ENCODE results near the gene RAB7B. TPM values are rescaled to one million over a fixed set of nuclear protein-coding genes. Genes with fewer than 3 reads are reported as not detected.
"Not testable (repeated sequence)": the region's sequence is repeated elsewhere in the genome, so short reads cannot be mapped to it uniquely, and the experiment has no call there.

RAB7B gene, protein sequence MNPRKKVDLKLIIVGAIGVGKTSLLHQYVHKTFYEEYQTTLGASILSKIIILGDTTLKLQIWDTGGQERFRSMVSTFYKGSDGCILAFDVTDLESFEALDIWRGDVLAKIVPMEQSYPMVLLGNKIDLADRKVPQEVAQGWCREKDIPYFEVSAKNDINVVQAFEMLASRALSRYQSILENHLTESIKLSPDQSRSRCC
- total RNA-seq = 10 to 100 TPM in 2 of 4 donors, 1 to 10 TPM in 2; 3.2 to 62.0 (median 16.6) TPM

DNA sequence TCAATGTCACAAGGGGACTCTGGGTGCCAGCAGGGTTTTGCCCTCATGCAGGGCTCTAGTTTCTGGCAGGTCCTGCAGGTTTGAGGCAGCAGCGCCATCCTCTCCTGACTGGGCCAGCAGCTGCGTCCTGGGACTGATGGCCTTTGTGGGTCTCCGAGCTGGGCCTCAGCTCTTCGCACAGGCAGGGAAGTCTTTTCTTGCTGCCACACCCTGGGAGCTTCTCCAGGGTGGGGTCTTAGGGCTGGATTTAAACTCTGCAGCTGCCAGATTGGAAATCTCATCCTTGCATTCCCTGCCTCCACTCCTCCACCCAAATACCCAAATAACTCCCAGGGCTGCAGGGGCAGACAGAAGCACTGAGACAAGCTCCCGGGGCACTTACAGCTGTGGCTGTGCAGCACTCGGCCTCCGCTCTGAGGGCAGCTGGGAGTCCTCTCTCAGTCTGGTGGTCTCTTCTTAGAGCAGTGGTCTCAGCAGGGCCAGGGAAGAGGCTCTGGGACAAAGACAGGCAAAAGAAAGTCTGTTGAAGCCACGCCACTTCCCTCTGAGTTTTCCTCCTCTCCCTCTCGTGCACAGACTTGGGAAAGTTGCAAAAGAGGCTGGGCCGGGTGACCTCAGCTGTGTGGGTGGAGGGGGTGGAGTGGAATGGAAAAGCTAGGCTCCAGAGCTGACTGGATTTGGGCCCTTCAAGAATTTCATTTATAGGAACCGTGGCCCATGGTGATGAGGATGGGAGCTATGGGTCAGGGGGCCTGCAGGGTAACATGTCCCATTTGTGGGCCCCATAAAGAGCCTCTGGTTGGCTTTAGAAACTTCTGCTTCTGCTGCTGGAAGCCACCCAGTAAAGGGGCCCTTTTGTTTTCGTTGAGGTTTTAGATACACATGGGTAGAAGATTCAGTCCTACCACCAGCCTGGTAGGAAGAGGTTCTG, at the start of gene RAB7B:
Gene RAB7B (minus strand): TSS at position 525 of the 931 bp plus-strand sequence. CDS start 9,260 bp downstream, outside the sequence.
- DNase-seq (ENCODE audit: low spot score) (peak; percentile 73), ATAC-seq (ENCODE audit: low FRiP score) (peak; percentile 64)
- TF ChIP-seq, protein P1, sequence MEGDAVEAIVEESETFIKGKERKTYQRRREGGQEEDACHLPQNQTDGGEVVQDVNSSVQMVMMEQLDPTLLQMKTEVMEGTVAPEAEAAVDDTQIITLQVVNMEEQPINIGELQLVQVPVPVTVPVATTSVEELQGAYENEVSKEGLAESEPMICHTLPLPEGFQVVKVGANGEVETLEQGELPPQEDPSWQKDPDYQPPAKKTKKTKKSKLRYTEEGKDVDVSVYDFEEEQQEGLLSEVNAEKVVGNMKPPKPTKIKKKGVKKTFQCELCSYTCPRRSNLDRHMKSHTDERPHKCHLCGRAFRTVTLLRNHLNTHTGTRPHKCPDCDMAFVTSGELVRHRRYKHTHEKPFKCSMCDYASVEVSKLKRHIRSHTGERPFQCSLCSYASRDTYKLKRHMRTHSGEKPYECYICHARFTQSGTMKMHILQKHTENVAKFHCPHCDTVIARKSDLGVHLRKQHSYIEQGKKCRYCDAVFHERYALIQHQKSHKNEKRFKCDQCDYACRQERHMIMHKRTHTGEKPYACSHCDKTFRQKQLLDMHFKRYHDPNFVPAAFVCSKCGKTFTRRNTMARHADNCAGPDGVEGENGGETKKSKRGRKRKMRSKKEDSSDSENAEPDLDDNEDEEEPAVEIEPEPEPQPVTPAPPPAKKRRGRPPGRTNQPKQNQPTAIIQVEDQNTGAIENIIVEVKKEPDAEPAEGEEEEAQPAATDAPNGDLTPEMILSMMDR (IDR thresholded peaks at IDR 0.05) = no peak

DNA sequence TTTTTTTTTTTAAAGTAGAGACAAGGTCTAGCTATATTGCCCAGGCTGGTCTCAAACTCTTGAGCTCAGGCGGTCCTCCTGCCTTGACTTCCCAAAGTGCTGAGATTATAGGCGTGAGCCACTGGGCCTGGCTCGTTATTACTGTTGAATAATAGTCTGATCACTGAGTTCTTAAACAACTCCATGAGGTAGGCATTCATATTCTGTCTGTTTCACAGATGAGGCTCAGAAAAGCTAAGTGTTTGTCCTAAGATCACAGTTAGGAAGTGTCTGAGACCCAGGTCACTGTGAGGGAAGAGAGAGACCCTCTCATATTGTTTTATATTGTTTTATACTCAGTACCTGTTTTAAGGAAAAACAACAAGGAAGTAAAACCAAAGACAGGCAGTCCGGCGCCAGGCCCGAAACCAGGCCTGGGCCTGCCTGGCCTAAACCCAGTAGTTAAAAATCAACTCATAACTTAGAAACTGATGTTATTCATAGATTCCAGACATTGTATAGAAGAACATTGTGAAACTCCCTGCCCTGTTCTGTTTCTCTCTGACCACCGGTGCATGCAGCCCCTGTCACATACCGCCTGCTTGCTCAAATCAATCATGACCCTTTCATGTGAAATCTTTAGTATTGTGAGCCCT, 49.2 kb upstream of the RAB7B start:
- ATAC-seq (ENCODE audit: low FRiP score); DNase-seq (ENCODE audit: low spot score): not testable (repeated sequence)

DNA sequence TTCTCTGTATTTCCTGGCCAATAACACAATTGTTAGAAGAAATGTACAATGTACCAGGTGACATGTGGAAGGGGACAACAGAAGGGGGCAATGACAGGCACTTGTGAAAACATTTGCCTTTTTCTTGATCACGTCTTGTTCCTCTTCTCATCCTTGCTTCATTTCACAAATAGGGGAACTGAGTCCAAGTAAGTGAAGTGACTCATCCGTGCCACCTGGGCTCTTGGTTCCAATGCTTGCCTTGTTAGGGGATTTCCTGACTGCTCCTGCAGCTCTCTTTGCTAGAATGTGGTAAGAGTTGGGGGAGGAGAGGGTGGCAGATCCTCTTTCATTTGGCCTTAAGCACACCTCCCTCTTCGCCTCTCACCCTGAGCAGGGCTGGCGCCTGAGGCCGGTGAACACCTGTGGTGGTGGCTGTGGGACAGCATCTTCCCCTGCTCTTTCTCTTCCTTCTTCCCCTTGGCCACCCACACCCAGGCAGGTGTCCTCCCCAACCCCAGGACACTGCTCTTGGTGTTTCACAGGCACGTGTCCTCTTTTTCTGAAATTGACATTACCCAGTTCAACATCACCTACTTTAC, 47.5 kb upstream of the RAB7B start:
- ATAC-seq (ENCODE audit: low FRiP score) = no peak
- DNase-seq (ENCODE audit: low spot score) = no peak
- TF ChIP-seq, protein P1 (IDR thresholded peaks at IDR 0.05) = no peak

DNA sequence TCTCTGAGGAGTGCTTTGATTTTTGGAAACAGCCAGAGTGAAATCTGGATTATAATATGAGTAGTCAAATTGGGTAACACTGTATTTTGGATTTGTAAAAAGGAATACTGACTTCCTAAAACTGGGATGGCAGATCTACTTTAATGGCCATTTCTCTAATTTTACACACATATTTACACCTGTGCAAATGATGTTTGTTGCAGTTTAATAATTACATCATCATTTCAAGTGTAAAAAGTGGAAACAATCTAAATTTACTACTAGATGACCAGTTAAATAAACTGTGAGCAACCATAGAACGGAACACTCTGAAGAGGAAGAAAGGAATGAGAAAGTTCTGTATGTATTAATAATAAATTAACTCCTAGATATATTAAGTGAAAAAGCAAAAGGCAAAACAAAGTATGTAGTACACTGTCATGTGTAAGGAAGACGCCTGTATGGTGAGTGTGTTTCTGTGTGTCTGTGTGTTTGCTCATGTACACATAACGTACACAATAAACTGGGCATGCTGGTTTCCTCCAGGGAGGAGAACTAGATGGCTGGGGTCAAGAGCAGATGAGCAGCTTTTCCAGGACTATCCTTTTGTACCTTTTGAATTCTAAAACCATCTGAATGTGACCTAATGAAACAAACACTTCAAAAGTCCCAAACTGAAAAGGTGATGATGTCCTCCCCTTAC, 46.9 kb upstream of the RAB7B start:
- DNase-seq (ENCODE audit: low spot score) (no peak), ATAC-seq (ENCODE audit: low FRiP score) (no peak)
- TF ChIP-seq, protein P1 (IDR thresholded peaks at IDR 0.05) = no peak

DNA sequence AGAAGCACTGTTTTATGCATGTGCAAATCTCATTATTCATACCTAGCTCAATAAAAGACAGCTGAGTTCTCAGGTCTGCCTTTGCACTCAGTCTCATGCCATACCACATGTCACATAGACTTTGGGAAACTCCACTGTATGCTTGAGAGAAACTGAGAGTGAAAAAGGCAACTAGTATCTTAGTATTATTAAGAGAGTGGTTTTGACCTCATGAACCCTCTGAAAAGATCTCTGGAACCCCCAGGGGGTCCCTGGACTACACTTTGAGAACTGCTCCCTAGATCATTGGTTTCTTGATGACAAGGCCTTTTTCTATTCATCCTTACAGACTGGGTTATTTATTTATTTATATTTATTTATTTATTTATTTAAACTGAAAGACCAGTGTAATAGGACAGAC, 46.1 kb upstream of the RAB7B start:
- ATAC-seq (ENCODE audit: low FRiP score) (no peak), DNase-seq (ENCODE audit: low spot score) (no peak)
- TF ChIP-seq, protein P1 (IDR thresholded peaks at IDR 0.05) = no peak

DNA sequence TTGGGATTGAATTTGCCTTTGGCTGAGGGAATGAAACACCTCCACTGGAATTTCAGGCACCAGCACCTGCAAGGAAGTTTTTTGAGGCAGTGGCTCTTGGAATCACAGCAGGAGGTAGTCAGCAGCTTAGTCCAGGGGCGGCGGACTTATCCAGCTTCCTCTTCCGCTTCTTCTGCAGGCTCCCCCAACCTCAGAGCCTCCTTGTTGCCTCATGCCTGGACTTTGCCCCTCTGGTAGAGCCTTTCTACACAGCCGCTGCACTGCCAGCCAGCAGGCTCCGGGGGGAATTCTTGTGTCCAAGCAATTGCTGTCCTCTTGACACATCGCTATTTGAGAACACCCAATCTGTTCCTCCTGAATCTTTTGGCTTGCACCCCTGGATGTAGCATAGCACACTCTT, 45.4 kb upstream of the RAB7B start:
- no peak for DNase-seq (ENCODE audit: low spot score)
- ATAC-seq (ENCODE audit: low FRiP score) = no peak
- TF ChIP-seq, protein P1 (IDR thresholded peaks at IDR 0.05) = no peak
